Measurements from ENCODE around the gene BIRC2.

GRCh38 chr11:102320679-102321078, 26.3 kb upstream of the BIRC2 start:
- TF ChIP-seq CTCF (IDR thresholded peaks at IDR 0.05) (no peak), POLR2AphosphoS5 (IDR thresholded peaks at IDR 0.05; ENCODE audit: low read depth, low read length) (0 out of 2 replicates have a peak, but pooled peaks have one; percentile 38), SIN3A (IDR thresholded peaks at IDR 0.05; ENCODE audit: borderline replicate concordance, insufficient read depth, low read depth, low read length) (no peak)
